Upper lobe of right lung (tissue), 1 donor: ENCODE data around the gene ZDHHC17. TPM values are rescaled to one million over a fixed set of nuclear protein-coding genes. Genes with fewer than 3 reads are reported as not detected.

ENCODE experiments used
- ATAC-seq: fragments of 200-7000 bp; cut with Tn5 transposase; one replicate; pipeline ENCODE4 v1.9.1; 2020; ENCODE audit warnings: mild to moderate bottlenecking, moderate library complexity
- DNase-seq: peaks from one replicate; pipeline ENCODE4 v3.0.0-alpha.2; 2020
- H3K27ac ChIP-seq: fragments of 200-600 bp; one replicate; pipeline ENCODE4 v1.8.0; 2022
- H3K27me3 ChIP-seq: fragments of 200-600 bp; one replicate; pipeline ENCODE4 v1.8.0; 2022; ENCODE audit warnings: mild to moderate bottlenecking
- H3K36me3 ChIP-seq: fragments of 200-600 bp; one replicate; pipeline ENCODE4 v1.8.0; 2022
- H3K4me1 ChIP-seq: fragments of 200-600 bp; one replicate; pipeline ENCODE4 v1.8.0; 2022
- H3K4me3 ChIP-seq: fragments of 200-600 bp; one replicate; pipeline ENCODE4 v1.8.0; 2022; ENCODE audit warnings: mild to moderate bottlenecking
- H3K9me3 ChIP-seq: fragments of 200-600 bp; one replicate; pipeline ENCODE4 v1.8.0; 2022
- CTCF ChIP-seq: fragments of 200-600 bp; IDR thresholded peaks from one replicate; pipeline ENCODE4 v1.8.0; 2022; ENCODE audit warnings: antibody characterized with exemption
- intact Hi-C: fragments of 100-400 bp; cut with DNase I; formaldehyde crosslinking; loops from one replicate; pipeline ENCODE4 v1.11.0; 2022
- total RNA-seq: library from RNA; stranded (reverse); fragmentation: NEBNext Ultra II Directional; extraction: Animal tissue kit (Norgen Biotek cat#: 25700); gene quantifications from one replicate; pipeline ENCODE4 v1.2.1, GENCODE V29; 2021
- donor health status: DM: no; HTN: yes; CAD: no; lungs with severe emphysema.

The ZDHHC17 gene
- total RNA-seq, 1 donor from 2014 or later = 35.0 TPM

GRCh38 chr12:76830436-76830835 is 66.5 kb downstream of the ZDHHC17 start:
- Histone ChIP-seq H3K36me3 (peaks cover 21% of the 10 kb centered on the region), H3K9me3 (no peaks in the 10 kb centered on the region), H3K27me3 (no peaks in the 10 kb centered on the region), H3K27ac (no peak overlapping the region), H3K4me1 (no peaks in the 10 kb centered on the region), H3K4me3 (no peak overlapping the region)
- intact Hi-C loops = no loop called here
- no peak for TF ChIP-seq CTCF
- ATAC-seq = no peak
- no peak for DNase-seq

GRCh38 chr12:76836633-76837032 is 72.7 kb downstream of the ZDHHC17 start:
- Histone ChIP-seq H3K4me3 (no peak overlapping the region), H3K27me3 (no peaks in the 10 kb centered on the region), H3K36me3 (peaks cover 8% of the 10 kb centered on the region), H3K4me1 (no peaks in the 10 kb centered on the region), H3K9me3 (no peaks in the 10 kb centered on the region), H3K27ac (no peak overlapping the region)
- TF ChIP-seq CTCF = no peak
- DNase-seq (no peak), ATAC-seq (no peak)
- intact Hi-C loops = no loop called here

DNA sequence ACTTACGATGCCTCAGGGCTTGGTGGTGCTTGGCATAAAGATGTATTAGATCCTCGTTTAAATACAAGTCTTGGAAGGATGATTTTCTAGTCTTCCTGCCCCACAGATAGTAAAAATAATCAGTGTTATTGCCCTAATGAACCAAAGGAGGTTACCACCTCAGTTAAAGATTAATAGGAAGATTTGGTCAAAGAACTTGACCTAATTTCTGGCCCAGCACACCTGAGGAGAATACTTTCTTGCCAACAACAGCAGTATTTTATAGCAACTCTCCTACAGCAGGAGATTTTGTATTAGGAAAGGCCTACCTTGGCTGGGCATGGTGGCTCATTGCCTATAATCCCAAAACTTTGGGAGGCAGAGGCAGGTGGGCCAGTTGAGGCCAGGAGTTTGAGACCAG is 83.3 kb downstream of the ZDHHC17 start:
- H3K27me3 ChIP-seq = no peaks in the 10 kb centered on the region
- no peak overlapping the region for H3K4me3 ChIP-seq
- no peaks in the 10 kb centered on the region for H3K9me3 ChIP-seq
- H3K27ac ChIP-seq = no peak overlapping the region
- H3K4me1 ChIP-seq = no peaks in the 10 kb centered on the region
- peaks cover 75% of the 10 kb centered on the region for H3K36me3 ChIP-seq
- intact Hi-C loops = no loop called here
- ATAC-seq (no peak), DNase-seq (no peak)
- no peak for TF ChIP-seq CTCF

- Histone ChIP-seq H3K36me3 (peaks cover 71% of the 10 kb centered on the region), H3K4me1 (no peaks in the 10 kb centered on the region), H3K27me3 (no peaks in the 10 kb centered on the region), H3K4me3 (no peak overlapping the region), H3K27ac (no peak overlapping the region), H3K9me3 (no peaks in the 10 kb centered on the region)
- ATAC-seq (no peak), DNase-seq (no peak)
- TF ChIP-seq CTCF = no peak
- intact Hi-C loops = no loop called here
These were observed 84.2 kb downstream of the ZDHHC17 start for GRCh38 chr12:76848132-76848531.

GRCh38 chr12:76852106-76852505 is 88.2 kb downstream of the ZDHHC17 start:
- Histone ChIP-seq H3K4me3 (no peak overlapping the region), H3K9me3 (no peaks in the 10 kb centered on the region), H3K27ac (no peak overlapping the region), H3K27me3 (no peaks in the 10 kb centered on the region), H3K4me1 (no peaks in the 10 kb centered on the region), H3K36me3 (peaks cover 54% of the 10 kb centered on the region)
- intact Hi-C loops = no loop called here
- no peak for TF ChIP-seq CTCF
- no peak for ATAC-seq
- DNase-seq = no peak

DNA sequence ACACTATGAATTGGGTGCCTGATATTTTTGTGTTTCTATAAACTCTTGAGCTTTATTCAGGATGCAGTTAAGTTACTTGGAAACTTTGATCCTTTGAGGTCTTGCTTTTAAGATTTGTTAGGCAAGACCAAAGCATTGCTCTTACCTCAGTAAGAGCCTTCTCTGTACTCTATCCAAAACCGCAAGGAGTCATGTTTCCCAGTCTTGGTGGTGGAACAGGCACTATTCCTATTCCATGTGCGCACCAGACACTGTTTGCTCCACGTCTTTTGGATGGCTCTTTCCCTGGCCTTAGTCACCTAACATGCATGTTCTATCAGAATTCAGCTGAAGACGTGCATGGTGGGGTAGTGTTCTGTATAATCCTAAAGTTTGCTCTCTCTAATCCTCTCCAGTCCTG is 91.4 kb downstream of the ZDHHC17 start:
- TF ChIP-seq CTCF = no peak
- no peak overlapping the region for H3K4me3 ChIP-seq
- peaks cover 31% of the 10 kb centered on the region for H3K36me3 ChIP-seq
- H3K27ac ChIP-seq = no peak overlapping the region
- DNase-seq = no peak
- no peaks in the 10 kb centered on the region for H3K27me3 ChIP-seq
- H3K4me1 ChIP-seq = no peaks in the 10 kb centered on the region
- intact Hi-C loops = no loop called here
- no peak for ATAC-seq
- H3K9me3 ChIP-seq = no peaks in the 10 kb centered on the region
